Measurements from ENCODE around the gene ADA.
"Not testable (repeated sequence)": the region's sequence is repeated elsewhere in the genome, so short reads cannot be mapped to it uniquely, and the experiment has no call there.

The ADA gene

GRCh38 chr20:44678242-44678641 is 26.7 kb upstream of the ADA start:
- no peak overlapping the region for H3K4me3 ChIP-seq (ENCODE audit: low read length)
- no peak for TF ChIP-seq CTCF (IDR thresholded peaks at IDR 0.05; ENCODE audit: insufficient read depth, low read depth, low read length, missing control alignments)
- DNase-seq (ENCODE audit: low read depth): peak; percentile 58

GRCh38 chr20:44672318-44672902 is 20.9 kb upstream of the ADA start:
- not testable (repeated sequence) for DNase-seq (ENCODE audit: low read depth)

GRCh38 chr20:44671541-44671940 is 20.0 kb upstream of the ADA start:
- not testable (repeated sequence) for DNase-seq (ENCODE audit: low read depth); H3K4me3 ChIP-seq (ENCODE audit: low read length)

More at GRCh38 chr20:44672318-44672902, 20.9 kb upstream of the ADA start:
- not testable (repeated sequence) for H3K4me3 ChIP-seq (ENCODE audit: low read length)

- DNase-seq (ENCODE audit: low read depth): peak; percentile 56
- not testable (repeated sequence) for H3K4me3 ChIP-seq (ENCODE audit: low read length)
Measured at GRCh38 chr20:44670851-44671250, 19.4 kb upstream of the ADA start.

- DNase-seq (ENCODE audit: low read depth): no peak
- TF ChIP-seq CTCF (IDR thresholded peaks at IDR 0.05; ENCODE audit: insufficient read depth, low read depth, low read length, missing control alignments): no peak
Measured at GRCh38 chr20:44666066-44666465, 14.6 kb upstream of the ADA start.

GRCh38 chr20:44664131-44664530 is 12.6 kb upstream of the ADA start:
- H3K4me3 ChIP-seq (ENCODE audit: low read length): no peak overlapping the region
- TF ChIP-seq CTCF (IDR thresholded peaks at IDR 0.05; ENCODE audit: insufficient read depth, low read depth, low read length, missing control alignments): no peak
- DNase-seq (ENCODE audit: low read depth): no peak

More at GRCh38 chr20:44666066-44666465, 14.6 kb upstream of the ADA start:
- no peak overlapping the region for H3K4me3 ChIP-seq (ENCODE audit: low read length)

GRCh38 chr20:44662261-44662660 is 10.8 kb upstream of the ADA start:
- DNase-seq (ENCODE audit: low read depth): no peak
- no peak overlapping the region for H3K4me3 ChIP-seq (ENCODE audit: low read length)
- TF ChIP-seq CTCF (IDR thresholded peaks at IDR 0.05; ENCODE audit: insufficient read depth, low read depth, low read length, missing control alignments): no peak

GRCh38 chr20:44660581-44660980 is 9.1 kb upstream of the ADA start:
- no peak for TF ChIP-seq CTCF (IDR thresholded peaks at IDR 0.05; ENCODE audit: insufficient read depth, low read depth, low read length, missing control alignments)
- DNase-seq (ENCODE audit: low read depth): peak; percentile 56
- no peak overlapping the region for H3K4me3 ChIP-seq (ENCODE audit: low read length)

- DNase-seq (ENCODE audit: low read depth): peak; percentile 52
- H3K4me3 ChIP-seq (ENCODE audit: low read length): no peak overlapping the region
- TF ChIP-seq CTCF (IDR thresholded peaks at IDR 0.05; ENCODE audit: insufficient read depth, low read depth, low read length, missing control alignments): no peak
Measured at GRCh38 chr20:44659931-44660330, 8.4 kb upstream of the ADA start.

Measured in epithelial cell of esophagus (primary cell).